ENCODE results near the gene PPA2.

PPA2 gene

GRCh38 chr4:105327222-105327621 is 146.6 kb downstream of the PPA2 start:
- no peak for DNase-seq (ENCODE audit: low read depth in 2 of 3, low spot score in 2 of 3)

Data from activated CD8-positive, alpha-beta memory T cell treated with anti-CD3 and anti-CD28 coated beads for 48 hours (primary cell).